H1 (cell line): ENCODE data around the gene CD46. TPM values are rescaled to one million over a fixed set of nuclear protein-coding genes. Genes with fewer than 3 reads are reported as not detected.

Experiments
- CTCF ChIA-PET: fragments of 300-600 bp; sonication (Branson Sonifier 250); formaldehyde crosslinking; loops from one replicate; lab custom pipeline; 2021; ENCODE audit not compliant: partially characterized antibody; lab: Charles Lee
- POLR2A ChIA-PET: fragments of 300-600 bp; sonication (Branson Sonifier 250); formaldehyde crosslinking; loops from one replicate; lab custom pipeline; 2021; ENCODE audit warnings: inconsistent platforms; ENCODE audit not compliant: partially characterized antibody; lab: Charles Lee
- DNase-seq, 2 experiments: peaks; one replicate each; pipeline versions ENCODE4 v3.0.0 to v3.0.0-alpha.2; 2010 to 2022; ENCODE audit warnings: low spot score in 2 of 2, low read depth in 1 of 2, mixed read lengths in 1 of 2
- FAIRE-seq: peaks from 2 replicates; lab custom pipeline; 2011; peaks lifted over from hg19 to GRCh38; lab: Jason Lieb, UNC
- H2AFZ ChIP-seq: 2 replicates; pipeline ENCODE4 v1.8.1; 2012; ENCODE audit warnings: low read length, inconsistent platforms
- H2AK5ac ChIP-seq: 2 replicates; pipeline ENCODE4 v1.6.1; 2013; ENCODE audit warnings: low read depth, low read length
- H2BK120ac ChIP-seq: replicated peaks from 2 replicates; pipeline ENCODE3; 2013; ENCODE audit warnings: low read depth, low read length, inconsistent platforms
- H2BK12ac ChIP-seq: 2 replicates; pipeline ENCODE4 v1.6.1; 2013; ENCODE audit warnings: low read depth, low read length
- H2BK15ac ChIP-seq: 2 replicates; pipeline ENCODE4 v1.6.1; 2013; ENCODE audit warnings: low read length
- H2BK20ac ChIP-seq: 2 replicates; pipeline ENCODE4 v1.6.1; 2013; ENCODE audit warnings: low read length
- H2BK5ac ChIP-seq: 2 replicates; pipeline ENCODE4 v1.6.1; 2013; ENCODE audit warnings: low read depth, low read length
- H3K14ac ChIP-seq: 2 replicates; pipeline ENCODE4 v1.6.1; 2013; ENCODE audit warnings: inconsistent platforms; ENCODE audit not compliant: insufficient read length
- H3K18ac ChIP-seq: 2 replicates; pipeline ENCODE4 v1.6.1; 2013; ENCODE audit warnings: low read length; ENCODE audit errors: extremely low read depth
- H3K23ac ChIP-seq: 2 replicates; pipeline ENCODE4 v1.6.1; 2013; ENCODE audit warnings: inconsistent platforms; ENCODE audit not compliant: insufficient read length
- H3K23me2 ChIP-seq: 2 replicates; pipeline ENCODE4 v1.6.1; 2013; ENCODE audit warnings: low read depth, low read length
- H3K27ac ChIP-seq: 2 replicates; pipeline ENCODE4 v1.6.1; 2011; ENCODE audit warnings: low read depth, low read length, inconsistent platforms
- H3K27me3 ChIP-seq, 4 experiments: replicated peaks in 1 of 4; 1 replicate in 1 of 4; 2 replicates in 3 of 4; pipeline versions ENCODE4 v1.6.1 to v1.8.1; 2011 to 2013; ENCODE audit warnings: low read length in 3 of 4, mild to moderate bottlenecking in 3 of 4, inconsistent platforms in 2 of 4, mixed read lengths in 2 of 4, moderate library complexity in 1 of 4; ENCODE audit not compliant: control insufficient read depth in 3 of 4, insufficient read depth in 3 of 4; ENCODE audit errors: extremely low read depth in 1 of 4
- H3K36me3 ChIP-seq, 4 experiments: 2 replicates each; pipeline versions ENCODE4 v1.6.1 to v1.8.1; 2011 to 2013; ENCODE audit warnings: mild to moderate bottlenecking in 4 of 4, low read length in 3 of 4, moderate library complexity in 2 of 4, control low read depth in 1 of 4, inconsistent platforms in 1 of 4; ENCODE audit not compliant: insufficient read depth in 4 of 4, control insufficient read depth in 2 of 4
- H3K4ac ChIP-seq: replicated peaks from 2 replicates; pipeline ENCODE3; 2013; ENCODE audit warnings: low read length, low read depth, mixed read lengths, inconsistent platforms; ENCODE audit not compliant: insufficient read length
- H3K4me1 ChIP-seq, 4 experiments: replicated peaks in 1 of 4; 1 replicate in 1 of 4; 2 replicates in 3 of 4; pipeline versions ENCODE4 v1.6.1 to v1.8.1; 2011 to 2013; ENCODE audit warnings: low read length in 3 of 4, inconsistent platforms in 2 of 4, mixed read lengths in 1 of 4; ENCODE audit not compliant: insufficient read depth in 4 of 4, control insufficient read depth in 3 of 4
- H3K4me2 ChIP-seq, 2 experiments: 2 replicates each; pipeline versions ENCODE4 v1.6.1 to v1.8.1; 2011 to 2013; ENCODE audit warnings: low read depth in 2 of 2, low read length in 2 of 2, control low read depth in 1 of 2, inconsistent platforms in 1 of 2, mild to moderate bottlenecking in 1 of 2; ENCODE audit not compliant: insufficient read depth in 1 of 2
- H3K4me3 ChIP-seq, 4 experiments: fragments of 200-600, 300-600 bp in 1 of 4; sonication (generic), shearing (Covaris generic), sonication (Bioruptor Twin) in 1 of 4; 2 replicates each; pipeline versions ENCODE4 v1.5.1 to v1.8.1; 2011 to 2016; ENCODE audit warnings: low read length in 4 of 4, low read depth in 3 of 4, control low read depth in 2 of 4, inconsistent platforms in 2 of 4, mild to moderate bottlenecking in 2 of 4, mixed read lengths in 1 of 4, moderate library complexity in 1 of 4; ENCODE audit not compliant: insufficient read depth in 2 of 4; ENCODE audit errors: extremely low read depth in 1 of 4
- H3K56ac ChIP-seq: replicated peaks from 2 replicates; pipeline ENCODE3; 2013; ENCODE audit warnings: low read depth, mild to moderate bottlenecking, mixed read lengths, low read length, inconsistent platforms; ENCODE audit not compliant: insufficient read length
- H3K79me1 ChIP-seq: 2 replicates; pipeline ENCODE4 v1.6.1; 2013; ENCODE audit warnings: low read depth, low read length, control low read depth
- H3K79me2 ChIP-seq, 2 experiments: 2 replicates each; pipeline versions ENCODE4 v1.6.1 to v1.8.1; 2012 to 2013; ENCODE audit warnings: low read length in 2 of 2, mild to moderate bottlenecking in 2 of 2, inconsistent platforms in 1 of 2; ENCODE audit not compliant: insufficient read depth in 2 of 2, control insufficient read depth in 1 of 2
- H3K9ac ChIP-seq, 4 experiments: replicated peaks in 1 of 4; 1 replicate in 1 of 4; 2 replicates in 3 of 4; pipeline versions ENCODE4 v1.6.1 to v1.8.1; 2011 to 2013; ENCODE audit warnings: low read depth in 3 of 4, low read length in 3 of 4, control low read depth in 2 of 4, mild to moderate bottlenecking in 2 of 4, moderate library complexity in 2 of 4, inconsistent platforms in 1 of 4; ENCODE audit errors: extremely low read depth in 1 of 4
- H3K9me3 ChIP-seq, 2 experiments: 2 replicates each; pipeline versions ENCODE4 v1.6.1 to v1.8.1; 2012 to 2013; ENCODE audit warnings: mild to moderate bottlenecking in 2 of 2, moderate library complexity in 2 of 2, control low read depth in 1 of 2, inconsistent platforms in 1 of 2, low read depth in 1 of 2, low read length in 1 of 2, mixed read lengths in 1 of 2; ENCODE audit not compliant: insufficient read depth in 2 of 2
- H4K20me1 ChIP-seq, 2 experiments: replicated peaks in 1 of 2; 2 replicates each; pipeline versions ENCODE3 to v1.8.1; 2011 to 2013; ENCODE audit warnings: inconsistent platforms in 2 of 2, low read length in 2 of 2, mild to moderate bottlenecking in 1 of 2; ENCODE audit not compliant: insufficient read depth in 2 of 2, control insufficient read depth in 1 of 2
- H4K5ac ChIP-seq: 2 replicates; pipeline ENCODE4 v1.6.1; 2013; ENCODE audit warnings: low read length, low read depth, mixed read lengths, inconsistent platforms; ENCODE audit not compliant: insufficient read length
- H4K8ac ChIP-seq: 2 replicates; pipeline ENCODE4 v1.8.0; 2013; ENCODE audit warnings: mild to moderate bottlenecking, moderate library complexity, low read length, inconsistent platforms; ENCODE audit not compliant: insufficient read depth; ENCODE audit errors: extremely low read depth
- H4K91ac ChIP-seq: replicated peaks from 2 replicates; pipeline ENCODE3; 2013; ENCODE audit warnings: low read length, mixed read lengths, inconsistent platforms; ENCODE audit not compliant: insufficient read length
- CBX8 ChIP-seq: fragments of 300-800, 300-1000 bp; sonication (generic); IDR thresholded peaks from 2 replicates; pipeline ENCODE4 v1.7.1; 2016; ENCODE audit warnings: low read depth, low read length, borderline replicate concordance
- RAD21 ChIP-seq, 2 experiments: IDR thresholded peaks in 1 of 2; conservative IDR thresholded peaks in 1 of 2; 2 replicates each; pipeline ENCODE4 v1.6.1; 2011; ENCODE audit warnings: low read depth in 2 of 2, low read length in 2 of 2, improper control_type of control experiment in 1 of 2, inconsistent platforms in 1 of 2, mild to moderate bottlenecking in 1 of 2, moderate library complexity in 1 of 2
- WGBS, 2 experiments: shearing (Covaris generic) in 1 of 2; methylation state at CpG; one replicate each; pipeline versions ENCODE4 v1.1.6 to v1.1.7; 2013 to 2015; ENCODE audit warnings: low lambda C conversion rate in 2 of 2, mixed read lengths in 2 of 2, inconsistent platforms in 1 of 2, low coverage in 1 of 2, missing lambda C conversion rate in 1 of 2; ENCODE audit not compliant: insufficient replicate concordance in 2 of 2, insufficient coverage in 1 of 2, insufficient read length in 1 of 2; ENCODE audit errors: extremely low coverage in 1 of 2, missing lambda C conversion rate in 1 of 2; 5-methylcytosine and 5-hydroxymethylcytosine counted together
- polyA plus RNA-seq, 7 experiments: library from polyadenylated mRNA; depleted of rRNA in 3 of 7; stranded (reverse) in 5 of 7; unstranded in 2 of 7; fragments of >200 nt in 5 of 7; fragments of 200-250 nt in 2 of 7; gene quantifications; 1 replicate in 5 of 7; 2 replicates in 1 of 7; 4 replicates in 1 of 7; pipeline versions ENCODE4 v1.2.1 to v1.2.3, GENCODE V29; 2011 to 2013; ENCODE audit warnings: missing spikeins in 2 of 7, mixed read lengths in 2 of 7
- total RNA-seq: library from RNA; stranded (reverse); fragmentation: NEBNext Ultra II Directional; extraction: Animal tissue kit (Norgen Biotek cat#: 25700); gene quantifications from 2 replicates; pipeline ENCODE4 v1.2.1, GENCODE V29; 2021

Gene CD46
- total and polyA plus RNA-seq, 2 of the 8 experiments (the other 6 are each of a cell fraction or from before 2014, with no cell fraction given), result 60.9 to 113 TPM

DNA sequence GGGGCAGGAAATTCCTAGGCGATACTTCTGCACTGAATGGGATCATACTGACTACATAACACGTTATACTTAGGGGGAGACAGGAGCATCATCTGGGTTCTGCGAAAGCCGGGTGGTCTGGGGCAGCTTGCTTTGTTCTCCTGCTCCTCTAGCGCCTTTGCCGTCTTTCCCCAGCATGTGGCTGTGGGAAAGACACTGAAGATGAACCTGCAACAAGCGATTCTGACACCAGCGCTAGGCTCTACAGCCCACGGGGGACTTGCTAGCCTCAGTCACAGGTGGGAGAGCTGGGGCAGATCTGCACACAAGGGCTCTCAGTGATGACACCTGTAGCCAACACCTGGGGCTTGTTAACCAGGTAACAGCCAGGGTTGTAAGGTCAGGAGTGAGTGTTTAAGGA is 51.8 kb downstream of the CD46 start:
- Histone ChIP-seq H3K23me2 (no peaks in the 10 kb centered on the region), H3K36me3 (no peaks in the 10 kb centered on the region), H4K5ac (no peak overlapping the region), H3K14ac (no peak overlapping the region), H2AFZ (no peak overlapping the region), H2BK5ac (no peak overlapping the region), H3K9ac (no peak overlapping the region), H2BK15ac (no peak overlapping the region), H2AK5ac (no peak overlapping the region), H3K4me3 (no peak overlapping the region), H2BK12ac (no peak overlapping the region), H3K79me1 (no peaks in the 10 kb centered on the region), H4K20me1 (no peaks in the 10 kb centered on the region), H3K18ac (no peak overlapping the region), H3K9me3 (no peaks in the 10 kb centered on the region), H3K27ac (no peak overlapping the region), H2BK120ac (no peak overlapping the region), H3K27me3 (no peaks in the 10 kb centered on the region; a peak in 2 of 7 replicates), H3K4me1 (peaks cover 0 to 5% (median 2%) of the 10 kb centered on the region in 4 experiments; a peak in 2 of 7 replicates), H2BK20ac (no peak overlapping the region), H4K8ac (no peak overlapping the region), H3K56ac (no peak overlapping the region), H3K23ac (no peak overlapping the region), H4K91ac (no peak overlapping the region), H3K79me2 (no peaks in the 10 kb centered on the region), H3K4ac (no peak overlapping the region), H3K4me2 (no peak overlapping the region)
- ChIA-PET CTCF (interaction anchor here (1.0 to 1.7 kb wide), 5 partner anchors 9 to 190 kb away, joined by 3 to 6 read pairs (median 3); no protein-coding TSS in a partner anchor), POLR2A (no interaction called here)
- 87% methylated on average over 9 of the region's 9 CpGs; no CpG with 5 or more reads in 1 of the 2 experiments for WGBS, 2 experiments
- FAIRE-seq (no peak), DNase-seq (no peak)
- TF ChIP-seq CBX8, result no peak
- TF ChIP-seq RAD21 (IDR thresholded peaks at IDR 0.05 in 1 of 2, conservative IDR thresholded peaks at IDR 0.05 in 1 of 2; ENCODE audit: low read depth in 2 of 2, low read length in 2 of 2), result no peak
